CD4-positive, alpha-beta T cell (primary cell): ENCODE results near the gene MRPS7. TPM values are rescaled to one million over a fixed set of nuclear protein-coding genes. Genes with fewer than 3 reads are reported as not detected.
"Not testable (repeated sequence)": the region's sequence is repeated elsewhere in the genome, so short reads cannot be mapped to it uniquely, and the experiment has no call there.

Experiments
- ATAC-seq: fragments of 200-7000 bp; cut with Tn5 transposase; one replicate; pipeline ENCODE4 v1.10.0; 2022; ENCODE audit warnings: mild to moderate bottlenecking; ENCODE audit not compliant: poor library complexity
- CTCF ChIA-PET: fragments of 350-600 bp; sonication (Branson Sonifier 250); formaldehyde crosslinking; loops from one replicate; lab custom pipeline; 2021; ENCODE audit warnings: antibody characterized with exemption, inconsistent platforms; lab: Charles Lee
- POLR2A ChIA-PET: fragments of 350-600 bp; sonication (Branson Sonifier 250); formaldehyde crosslinking; loops from one replicate; lab custom pipeline; 2021; ENCODE audit warnings: antibody characterized with exemption, inconsistent platforms; lab: Charles Lee
- DNase-seq, 14 experiments: peaks; one replicate each; pipeline ENCODE4 v3.0.0-alpha.2; 2013 to 2020; ENCODE audit warnings: mixed read lengths in 2 of 14
- H3K27ac ChIP-seq, 2 donors: one replicate each; pipeline versions ENCODE4 v1.5.1 to v1.7.0; 2013; ENCODE audit warnings: low read length in 2 of 2, low read depth in 1 of 2, mild to moderate bottlenecking in 1 of 2
- H3K27me3 ChIP-seq, 2 experiments: 1 replicate in 1 of 2; 2 replicates in 1 of 2; pipeline versions ENCODE4 v1.6.1 to v1.7.0; 2013; ENCODE audit warnings: low read length in 2 of 2, control low read depth in 1 of 2, mild to moderate bottlenecking in 1 of 2, moderate library complexity in 1 of 2; ENCODE audit not compliant: insufficient read depth in 2 of 2, control insufficient read depth in 1 of 2
- H3K36me3 ChIP-seq: one replicate; pipeline ENCODE4 v1.6.1; 2013; ENCODE audit warnings: low read length, control low read depth; ENCODE audit not compliant: insufficient read depth
- H3K4me1 ChIP-seq: one replicate; pipeline ENCODE4 v1.6.1; 2013; ENCODE audit warnings: low read length, control low read depth; ENCODE audit not compliant: insufficient read depth
- H3K4me3 ChIP-seq: one replicate; pipeline ENCODE4 v1.5.1; 2013; ENCODE audit warnings: mild to moderate bottlenecking, low read length, moderate library complexity
- H3K9me3 ChIP-seq, 2 experiments: 1 replicate in 1 of 2; 2 replicates in 1 of 2; pipeline versions ENCODE4 v1.6.1 to v1.7.0; 2013; ENCODE audit warnings: low read length in 2 of 2, mild to moderate bottlenecking in 2 of 2, control low read depth in 1 of 2, moderate library complexity in 1 of 2; ENCODE audit not compliant: control insufficient read depth in 1 of 2, insufficient read depth in 1 of 2
- H3K27ac Mint-ChIP-seq: one replicate; pipeline ENCODE4 v1.8.0; 2020; ENCODE audit warnings: mixed read lengths
- H3K27me3 Mint-ChIP-seq: one replicate; pipeline ENCODE4 v1.8.0; 2021; ENCODE audit warnings: mixed read lengths
- H3K36me3 Mint-ChIP-seq: one replicate; pipeline ENCODE4 v1.8.0; 2021; ENCODE audit warnings: low read depth, mixed read lengths
- H3K4me1 Mint-ChIP-seq: one replicate; pipeline ENCODE4 v1.8.0; 2021; ENCODE audit warnings: low read depth, mixed read lengths
- H3K4me3 Mint-ChIP-seq: one replicate; pipeline ENCODE4 v1.8.0; 2020; ENCODE audit warnings: mild to moderate bottlenecking, mixed read lengths
- H3K9me3 Mint-ChIP-seq: one replicate; pipeline ENCODE4 v1.8.0; 2020; ENCODE audit warnings: mixed read lengths
- intact Hi-C, 2 experiments: fragments of 100-400 bp; cut with DNase I in 1 of 2; cut with micrococcal nuclease in 1 of 2; formaldehyde crosslinking; loops; one replicate each; pipeline versions ENCODE4 v1.15.1 to v1.9.0; 2023 to 2025; cut with DNase I, micrococcal nuclease
- total RNA-seq, 174 experiments: library from RNA in 2 of 174; stranded (reverse) in 2 of 174; gene quantifications; one replicate each; pipeline ENCODE4 v1.2.3 and lab custom pipeline; 2021 to 2026
- TF ChIP-seq, protein P1 (sequence below): fragments of 200-600 bp; IDR thresholded peaks from one replicate; pipeline ENCODE4 v1.8.0; 2022; ENCODE audit warnings: antibody characterized with exemption, mild to moderate bottlenecking

The MRPS7 gene
- total RNA-seq, 2 experiments from 2014 or later, result 33.2 to 35.2 TPM

DNA sequence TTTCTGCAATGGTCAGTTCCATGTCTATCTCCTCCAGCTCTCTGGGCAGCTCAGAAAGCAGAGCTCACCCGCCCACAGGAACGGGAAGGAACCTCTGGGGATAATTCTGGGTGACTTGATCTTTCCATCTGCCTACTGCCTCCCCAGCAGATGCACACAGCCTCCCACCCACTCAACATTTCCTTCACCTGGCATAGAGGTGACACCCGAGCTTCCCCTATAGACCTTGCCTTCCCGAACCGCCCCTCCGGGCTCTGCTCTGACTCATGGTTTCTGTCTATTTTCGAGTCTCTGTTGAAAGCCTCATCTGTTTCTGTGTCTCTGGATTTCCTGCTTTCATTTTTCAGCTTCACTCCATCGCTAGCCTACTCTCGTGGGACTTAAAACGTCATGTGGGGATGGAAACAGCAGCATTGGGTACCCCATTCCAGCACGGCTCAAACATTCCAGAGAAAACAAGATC, 11.6 kb upstream of the MRPS7 start:
- peak; percentile 97 for ATAC-seq
- Mint-ChIP-seq H3K4me1 (peaks cover 53% of the 10 kb centered on the region), H3K9me3 (no peaks in the 10 kb centered on the region), H3K36me3 (peaks cover 41% of the 10 kb centered on the region), H3K27me3 (no peaks in the 10 kb centered on the region), H3K4me3 (peak overlapping the region; percentile 75), H3K27ac (peak overlapping the region; percentile 85)
- ChIA-PET CTCF (interaction anchor here (0.8 to 3.0 kb wide), 5 partner anchors 10 to 162 kb away, joined by 3 to 17 read pairs (median 7); partner anchors contain the start of gene MIF4GD), POLR2A (interaction anchor here (0.9 to 2.6 kb wide), 3 partner anchors 10 to 21 kb away, joined by 6 to 24 read pairs (median 7); partner anchors contain the start of genes GGA3, MIF4GD and MRPS7)
- Histone ChIP-seq H3K4me1 (peaks cover 29% of the 10 kb centered on the region), H3K27me3 (no peaks in the 10 kb centered on the region), H3K36me3 (peaks cover 18% of the 10 kb centered on the region), H3K9me3 (no peaks in the 10 kb centered on the region), H3K27ac (peak overlapping the region; percentile 45 to 53), H3K4me3 (peak overlapping the region; percentile 35)
- intact Hi-C loops, result loop anchor here in 1 of 2 experiments (1.0 kb wide), 1 partner anchor 11 kb away; the partner anchor contains the start of genes GGA3 and MRPS7
- DNase-seq, result peak; percentile 23 to 78 (median 64)
- TF ChIP-seq, protein P1, sequence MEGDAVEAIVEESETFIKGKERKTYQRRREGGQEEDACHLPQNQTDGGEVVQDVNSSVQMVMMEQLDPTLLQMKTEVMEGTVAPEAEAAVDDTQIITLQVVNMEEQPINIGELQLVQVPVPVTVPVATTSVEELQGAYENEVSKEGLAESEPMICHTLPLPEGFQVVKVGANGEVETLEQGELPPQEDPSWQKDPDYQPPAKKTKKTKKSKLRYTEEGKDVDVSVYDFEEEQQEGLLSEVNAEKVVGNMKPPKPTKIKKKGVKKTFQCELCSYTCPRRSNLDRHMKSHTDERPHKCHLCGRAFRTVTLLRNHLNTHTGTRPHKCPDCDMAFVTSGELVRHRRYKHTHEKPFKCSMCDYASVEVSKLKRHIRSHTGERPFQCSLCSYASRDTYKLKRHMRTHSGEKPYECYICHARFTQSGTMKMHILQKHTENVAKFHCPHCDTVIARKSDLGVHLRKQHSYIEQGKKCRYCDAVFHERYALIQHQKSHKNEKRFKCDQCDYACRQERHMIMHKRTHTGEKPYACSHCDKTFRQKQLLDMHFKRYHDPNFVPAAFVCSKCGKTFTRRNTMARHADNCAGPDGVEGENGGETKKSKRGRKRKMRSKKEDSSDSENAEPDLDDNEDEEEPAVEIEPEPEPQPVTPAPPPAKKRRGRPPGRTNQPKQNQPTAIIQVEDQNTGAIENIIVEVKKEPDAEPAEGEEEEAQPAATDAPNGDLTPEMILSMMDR, result no peak

DNA sequence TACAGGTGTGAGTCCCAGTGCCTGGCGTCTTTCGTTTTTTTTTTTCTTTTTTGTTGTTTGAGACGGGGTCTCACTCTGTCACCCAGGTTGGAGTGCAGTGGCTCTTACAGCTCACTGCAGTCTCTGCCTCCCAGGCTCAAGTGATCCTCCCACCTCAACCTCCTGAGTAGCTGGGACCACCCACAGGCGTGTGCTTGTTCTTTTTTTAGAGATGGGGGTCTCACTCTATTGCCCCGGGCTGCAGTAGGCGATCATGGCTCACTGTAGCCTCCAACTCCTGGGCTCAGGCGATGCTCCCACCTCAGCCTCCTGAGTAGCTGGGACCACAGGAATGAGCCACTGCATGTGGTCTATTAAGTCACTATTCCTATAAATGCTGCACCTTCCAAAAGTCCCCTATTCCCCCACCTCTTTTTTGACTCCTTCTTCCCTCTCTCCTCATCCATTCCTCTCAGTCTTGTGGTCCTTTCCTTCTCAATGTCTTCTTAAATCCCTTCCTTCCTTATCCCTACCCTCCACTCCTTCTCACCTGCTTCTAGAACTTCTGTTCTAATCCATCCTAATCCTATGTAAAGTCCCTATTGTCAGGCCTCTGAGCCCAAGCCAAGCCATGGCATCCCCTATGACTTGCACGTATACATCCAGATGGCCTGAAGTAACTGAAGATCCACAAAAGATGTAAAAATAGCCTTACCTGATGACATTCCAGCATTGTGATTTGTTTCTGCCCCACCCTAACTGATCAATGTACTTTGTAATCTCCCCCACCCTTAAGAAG, 9.5 kb upstream of the MRPS7 start:
- ChIA-PET POLR2A (interaction anchor here (1.3 kb wide), 1 partner anchor 37 kb away, joined by 4 read pairs; the partner anchor contains the start of gene SLC25A19), CTCF (interaction anchor here (1.1 kb wide), 1 partner anchor 9 kb away, joined by 3 read pairs; no protein-coding TSS in a partner anchor)
- H3K4me3 Mint-ChIP-seq, result no peak overlapping the region
- ATAC-seq (no peak), DNase-seq (no peak)
- no peaks in the 10 kb centered on the region for H3K27me3 ChIP-seq
- TF ChIP-seq, protein P1, result no peak
- peaks cover 21% of the 10 kb centered on the region for H3K4me1 ChIP-seq
- H3K27ac Mint-ChIP-seq, result peak overlapping the region; percentile 85
- no peaks in the 10 kb centered on the region for H3K9me3 Mint-ChIP-seq
- H3K4me3 ChIP-seq, result no peak overlapping the region
- H3K36me3 ChIP-seq, result no peaks in the 10 kb centered on the region
- H3K9me3 ChIP-seq, result no peaks in the 10 kb centered on the region
- intact Hi-C loops, result no loop called here
- no peaks in the 10 kb centered on the region for H3K27me3 Mint-ChIP-seq
- H3K27ac ChIP-seq, result no peak overlapping the region
- peaks cover 19% of the 10 kb centered on the region for H3K36me3 Mint-ChIP-seq
- peaks cover 75% of the 10 kb centered on the region for H3K4me1 Mint-ChIP-seq

DNA sequence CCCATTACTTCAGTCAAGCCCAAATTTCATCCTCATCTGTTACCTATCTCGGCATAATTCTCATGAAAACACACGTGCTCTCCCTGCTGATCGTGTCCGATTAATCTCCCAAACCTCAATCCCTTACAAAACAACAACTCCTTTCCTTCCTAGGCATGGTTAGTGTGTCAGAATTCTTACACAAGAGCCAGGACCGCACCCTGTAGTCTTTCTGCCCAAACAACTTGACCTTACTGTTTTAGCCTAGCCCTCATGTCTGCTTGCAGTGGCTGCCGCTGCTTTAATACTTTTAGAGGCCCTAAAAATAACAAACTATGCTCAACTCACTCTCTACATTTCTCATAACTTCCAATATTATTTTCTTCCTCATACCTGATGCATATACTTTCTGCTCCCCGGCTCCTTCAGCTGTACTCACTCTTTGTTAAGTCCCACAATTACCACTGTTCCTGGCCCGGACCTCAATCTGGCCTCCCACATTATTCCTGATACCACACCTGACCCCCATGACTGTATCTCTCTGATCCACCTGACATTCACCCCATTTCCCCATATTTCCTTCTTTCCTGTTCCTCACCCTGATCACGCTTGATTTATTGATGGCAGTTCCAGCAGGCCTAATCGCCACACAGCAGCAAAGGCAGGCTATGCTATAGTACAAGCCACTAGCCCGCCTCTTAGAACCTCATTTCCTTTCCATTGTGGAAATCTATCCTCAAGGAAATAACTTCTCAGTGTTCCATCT, 5.6 kb upstream of the MRPS7 start:
- H3K9me3 Mint-ChIP-seq, H3K27ac ChIP-seq, H3K27me3 ChIP-seq, POLR2A ChIA-PET, H3K9me3 ChIP-seq, CTCF ChIA-PET, DNase-seq, intact Hi-C loops, H3K27me3 Mint-ChIP-seq, ATAC-seq, H3K4me3 ChIP-seq, H3K36me3 ChIP-seq, H3K36me3 Mint-ChIP-seq, H3K4me3 Mint-ChIP-seq: not testable (repeated sequence)
- peaks cover 25% of the 10 kb centered on the region for H3K4me1 ChIP-seq
- H3K4me1 Mint-ChIP-seq, result peaks cover 96% of the 10 kb centered on the region
- H3K27ac Mint-ChIP-seq, result peak overlapping the region; percentile 19

DNA sequence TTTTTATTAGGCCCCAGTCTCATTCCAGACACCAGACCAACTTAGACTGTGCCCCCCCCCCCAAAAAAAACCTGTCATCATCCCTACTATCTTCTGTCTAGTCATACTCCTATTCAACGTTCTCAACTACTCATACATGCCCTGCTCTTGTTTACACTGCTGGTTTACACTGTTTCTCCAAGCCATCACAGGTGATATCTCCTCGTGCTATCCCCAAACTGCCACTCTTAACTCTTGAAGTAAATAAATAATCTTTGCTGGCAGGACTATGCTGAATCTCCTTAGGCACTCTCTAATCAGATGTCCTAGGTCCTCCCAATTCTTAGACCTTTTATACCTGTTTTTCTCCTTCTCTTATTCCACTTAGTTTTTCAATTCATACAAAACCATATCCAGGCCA, 4.5 kb upstream of the MRPS7 start:
- H3K27me3 Mint-ChIP-seq, POLR2A ChIA-PET, H3K27me3 ChIP-seq, ATAC-seq, H3K36me3 ChIP-seq, DNase-seq, H3K4me3 ChIP-seq, H3K9me3 Mint-ChIP-seq, H3K9me3 ChIP-seq, CTCF ChIA-PET, intact Hi-C loops, H3K27ac ChIP-seq, H3K4me3 Mint-ChIP-seq: not testable (repeated sequence)
- Mint-ChIP-seq H3K27ac (peak overlapping the region; percentile 19), H3K36me3 (peaks cover 21% of the 10 kb centered on the region), H3K4me1 (peaks cover 95% of the 10 kb centered on the region)
- H3K4me1 ChIP-seq, result peaks cover 26% of the 10 kb centered on the region
